NCI-H2171 treated with DMSO at 0.1 percent for 48 hours (cell line): ENCODE data around the gene ITGA1.

Experiments
- DNase-seq: peaks from one replicate; lab custom pipeline; 2025; lab: John Stamatoyannopoulos, UW

Gene ITGA1

GRCh38 chr5:52897238-52897614 lies 109.5 kb downstream of the ITGA1 start:
- DNase-seq: no peak

GRCh38 chr5:52898961-52899680 lies 111.4 kb downstream of the ITGA1 start:
- DNase-seq: no peak

GRCh38 chr5:52903142-52903541 lies 115.4 kb downstream of the ITGA1 start:
- no peak for DNase-seq

GRCh38 chr5:52906343-52906742 lies 118.6 kb downstream of the ITGA1 start:
- no peak for DNase-seq

- DNase-seq: no peak
Observed at GRCh38 chr5:52906845-52907244, 119.1 kb downstream of the ITGA1 start.

GRCh38 chr5:52909192-52909591 lies 121.5 kb downstream of the ITGA1 start:
- DNase-seq: no peak

GRCh38 chr5:52910071-52910470 lies 122.4 kb downstream of the ITGA1 start:
- DNase-seq: no peak

- peak; percentile 76 for DNase-seq
Observed at GRCh38 chr5:52915176-52915875, 127.6 kb downstream of the ITGA1 start.

GRCh38 chr5:52920929-52921328 lies 133.2 kb downstream of the ITGA1 start:
- no peak for DNase-seq

- peak; percentile 5 for DNase-seq
Observed at GRCh38 chr5:52922384-52922783, 134.7 kb downstream of the ITGA1 start.

- DNase-seq: no peak
Observed at GRCh38 chr5:52924456-52924855, 136.7 kb downstream of the ITGA1 start.

GRCh38 chr5:52925001-52925400 lies 137.3 kb downstream of the ITGA1 start:
- no peak for DNase-seq

GRCh38 chr5:52928689-52929088 lies 141.0 kb downstream of the ITGA1 start:
- no peak for DNase-seq

- DNase-seq: no peak
Observed at GRCh38 chr5:52938226-52938625, 150.5 kb downstream of the ITGA1 start.

- no peak for DNase-seq
Observed at GRCh38 chr5:52943285-52943684, 155.6 kb downstream of the ITGA1 start.

GRCh38 chr5:52943808-52944207 lies 156.1 kb downstream of the ITGA1 start:
- no peak for DNase-seq

GRCh38 chr5:52945040-52945439 lies 157.3 kb downstream of the ITGA1 start:
- DNase-seq: no peak

- no peak for DNase-seq
Observed at GRCh38 chr5:52947208-52947607, 159.5 kb downstream of the ITGA1 start.

GRCh38 chr5:52947851-52948250 lies 160.1 kb downstream of the ITGA1 start:
- DNase-seq: no peak

- DNase-seq: peak; percentile 45
Observed at GRCh38 chr5:52948418-52949076, 160.8 kb downstream of the ITGA1 start.

GRCh38 chr5:52950686-52951085 lies 163.0 kb downstream of the ITGA1 start:
- no peak for DNase-seq

- DNase-seq: no peak
Observed at GRCh38 chr5:52952483-52952882, 164.8 kb downstream of the ITGA1 start.

GRCh38 chr5:52956014-52956413 lies 168.3 kb downstream of the ITGA1 start:
- DNase-seq: no peak
